Measurements from ENCODE around the gene PNMA6A. TPM values are rescaled to one million over a fixed set of nuclear protein-coding genes. Genes with fewer than 3 reads are reported as not detected.

The PNMA6A gene
- total RNA-seq, 1 donor from 2014 or later = 2.0 TPM

- no peaks in the 10 kb centered on the region for H3K4me1 ChIP-seq (ENCODE audit: insufficient read depth, low read length)
- no peak overlapping the region for H3K4me2 ChIP-seq (ENCODE audit: low read length)
- H3K4me3 Mint-ChIP-seq (ENCODE audit: unreplicated experiment) = no peak overlapping the region
These were observed 15.0 kb upstream of the PNMA6A start for GRCh38 chrX:153057281-153057680.

GRCh38 chrX:153059191-153060094 lies 12.8 kb upstream of the PNMA6A start:
- no peaks in the 10 kb centered on the region for H3K79me2 ChIP-seq (ENCODE audit: insufficient read depth, low read length)
- Mint-ChIP-seq H3K27me3 (ENCODE audit: low read depth, unreplicated experiment) (peaks cover 14% of the 10 kb centered on the region), H3K27ac (ENCODE audit: unreplicated experiment) (no peak overlapping the region), H3K9me3 (ENCODE audit: unreplicated experiment) (no peaks in the 10 kb centered on the region), H3K36me3 (ENCODE audit: low read depth, unreplicated experiment) (no peaks in the 10 kb centered on the region), H3K4me3 (ENCODE audit: unreplicated experiment) (no peak overlapping the region), H3K4me1 (ENCODE audit: low read depth, unreplicated experiment) (no peaks in the 10 kb centered on the region)
- H3K4me2 ChIP-seq (ENCODE audit: low read length) = no peak overlapping the region
- no peak overlapping the region for H3K4me3 ChIP-seq (ENCODE audit: insufficient read depth, low read depth, low read length)
- H3K27ac ChIP-seq (ENCODE audit: low read depth, low read length) = no peak overlapping the region
- no peak overlapping the region for H2AFZ ChIP-seq (ENCODE audit: low read depth, low read length)
- DNase-seq (ENCODE audit: low read depth) (no peak), FAIRE-seq (peak; percentile 87)
- H4K20me1 ChIP-seq (ENCODE audit: insufficient read depth, low read length) = no peaks in the 10 kb centered on the region
- H3K4me1 ChIP-seq (ENCODE audit: insufficient read depth, low read length) = no peaks in the 10 kb centered on the region
- TF ChIP-seq CTCF (IDR thresholded peaks at IDR 0.05; ENCODE audit: insufficient read depth, low read depth, low read length) (no peak), EZH2 (IDR thresholded peaks at IDR 0.05; ENCODE audit: insufficient read depth, low read length) (no peak)
- peaks cover 4% of the 10 kb centered on the region for H3K27me3 ChIP-seq (ENCODE audit: insufficient read depth, low read length)
- H3K9ac ChIP-seq (ENCODE audit: low read length) = no peak overlapping the region
- no peaks in the 10 kb centered on the region for H3K9me3 ChIP-seq (ENCODE audit: insufficient read depth, low read depth, low read length)
- no peaks in the 10 kb centered on the region for H3K36me3 ChIP-seq (ENCODE audit: insufficient read depth, low read length)

More at GRCh38 chrX:153057281-153057680, 15.0 kb upstream of the PNMA6A start:
- no peak overlapping the region for H3K27ac Mint-ChIP-seq (ENCODE audit: unreplicated experiment)
- no peak for DNase-seq (ENCODE audit: low read depth)
- peaks cover 16% of the 10 kb centered on the region for H3K27me3 Mint-ChIP-seq (ENCODE audit: low read depth, unreplicated experiment)
- H3K4me1 Mint-ChIP-seq (ENCODE audit: low read depth, unreplicated experiment) = no peaks in the 10 kb centered on the region
- no peaks in the 10 kb centered on the region for H3K79me2 ChIP-seq (ENCODE audit: insufficient read depth, low read length)
- H4K20me1 ChIP-seq (ENCODE audit: insufficient read depth, low read length) = no peaks in the 10 kb centered on the region
- TF ChIP-seq EZH2 (IDR thresholded peaks at IDR 0.05; ENCODE audit: insufficient read depth, low read length) (no peak), CTCF (IDR thresholded peaks at IDR 0.05; ENCODE audit: insufficient read depth, low read depth, low read length) (no peak)
- no peak overlapping the region for H3K4me3 ChIP-seq (ENCODE audit: insufficient read depth, low read depth, low read length)
- no peak overlapping the region for H3K9ac ChIP-seq (ENCODE audit: low read length)
- no peak overlapping the region for H2AFZ ChIP-seq (ENCODE audit: low read depth, low read length)
- FAIRE-seq = no peak
- peaks cover 4% of the 10 kb centered on the region for H3K27me3 ChIP-seq (ENCODE audit: insufficient read depth, low read length)
- H3K27ac ChIP-seq (ENCODE audit: low read depth, low read length) = no peak overlapping the region
- no peaks in the 10 kb centered on the region for H3K36me3 Mint-ChIP-seq (ENCODE audit: low read depth, unreplicated experiment)
- H3K9me3 Mint-ChIP-seq (ENCODE audit: unreplicated experiment) = no peaks in the 10 kb centered on the region
- no peaks in the 10 kb centered on the region for H3K36me3 ChIP-seq (ENCODE audit: insufficient read depth, low read length)
- H3K9me3 ChIP-seq (ENCODE audit: insufficient read depth, low read depth, low read length) = no peaks in the 10 kb centered on the region

- no peaks in the 10 kb centered on the region for H3K9me3 Mint-ChIP-seq (ENCODE audit: unreplicated experiment)
- no peaks in the 10 kb centered on the region for H3K9me3 ChIP-seq (ENCODE audit: insufficient read depth, low read depth, low read length)
- H2AFZ ChIP-seq (ENCODE audit: low read depth, low read length) = no peak overlapping the region
- no peaks in the 10 kb centered on the region for H3K79me2 ChIP-seq (ENCODE audit: insufficient read depth, low read length)
- no peaks in the 10 kb centered on the region for H3K36me3 Mint-ChIP-seq (ENCODE audit: low read depth, unreplicated experiment)
- H3K27me3 ChIP-seq (ENCODE audit: insufficient read depth, low read length) = peaks cover 1% of the 10 kb centered on the region
- H3K27me3 Mint-ChIP-seq (ENCODE audit: low read depth, unreplicated experiment) = peaks cover 12% of the 10 kb centered on the region
- FAIRE-seq (no peak), DNase-seq (ENCODE audit: low read depth) (no peak)
- TF ChIP-seq CTCF (IDR thresholded peaks at IDR 0.05; ENCODE audit: insufficient read depth, low read depth, low read length) = no peak
- no peak for TF ChIP-seq EZH2 (IDR thresholded peaks at IDR 0.05; ENCODE audit: insufficient read depth, low read length)
- H3K4me3 ChIP-seq (ENCODE audit: insufficient read depth, low read depth, low read length) = no peak overlapping the region
- H3K4me2 ChIP-seq (ENCODE audit: low read length) = no peak overlapping the region
- H3K27ac ChIP-seq (ENCODE audit: low read depth, low read length) = no peak overlapping the region
- no peak overlapping the region for H3K27ac Mint-ChIP-seq (ENCODE audit: unreplicated experiment)
- H3K4me1 ChIP-seq (ENCODE audit: insufficient read depth, low read length) = no peaks in the 10 kb centered on the region
- H3K4me1 Mint-ChIP-seq (ENCODE audit: low read depth, unreplicated experiment) = no peaks in the 10 kb centered on the region
- no peak overlapping the region for H3K9ac ChIP-seq (ENCODE audit: low read length)
- no peaks in the 10 kb centered on the region for H3K36me3 ChIP-seq (ENCODE audit: insufficient read depth, low read length)
- no peaks in the 10 kb centered on the region for H4K20me1 ChIP-seq (ENCODE audit: insufficient read depth, low read length)
- no peak overlapping the region for H3K4me3 Mint-ChIP-seq (ENCODE audit: unreplicated experiment)
These were observed 12.2 kb upstream of the PNMA6A start for GRCh38 chrX:153060095-153060445.

All from astrocyte (in vitro differentiated cells and primary cell).